GM18511 (cell line): Measurements from ENCODE around the gene SLC39A5.
"Not testable (repeated sequence)": the region's sequence is repeated elsewhere in the genome, so short reads cannot be mapped to it uniquely, and the experiment has no call there.

Experiments
- ATAC-seq: cut with Tn5 transposase; IDR thresholded peaks from one replicate; pipeline ENCODE4 v1.9.1; 2021; ENCODE audit warnings: mild to moderate bottlenecking, moderate library complexity; ENCODE audit not compliant: unreplicated experiment

The SLC39A5 gene

GRCh38 chr12:56242986-56243385 is 13.1 kb downstream of the SLC39A5 start:
- no peak for ATAC-seq

DNA sequence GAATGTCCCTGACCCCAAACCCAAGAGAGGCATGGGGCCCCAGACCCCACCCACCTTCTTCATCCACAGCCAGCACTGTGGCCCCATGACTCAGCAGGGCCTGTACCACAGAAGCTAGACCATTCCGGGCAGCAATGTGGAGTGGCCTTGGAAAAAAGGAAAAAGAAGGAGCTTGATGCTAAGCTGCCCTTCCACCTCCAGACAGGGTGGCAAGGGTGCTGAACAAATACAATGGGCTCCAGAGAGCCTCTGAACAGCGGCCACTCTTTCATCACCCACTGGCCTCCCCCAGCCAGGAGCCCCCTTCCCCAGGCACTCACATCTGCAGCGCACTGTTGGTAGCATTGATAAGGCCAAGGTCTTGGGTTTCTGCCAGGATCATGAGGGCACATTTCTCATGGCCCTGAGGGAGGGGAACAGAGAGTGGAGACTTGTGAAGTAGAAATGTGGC is 13.9 kb downstream of the SLC39A5 start:
- no peak for ATAC-seq

DNA sequence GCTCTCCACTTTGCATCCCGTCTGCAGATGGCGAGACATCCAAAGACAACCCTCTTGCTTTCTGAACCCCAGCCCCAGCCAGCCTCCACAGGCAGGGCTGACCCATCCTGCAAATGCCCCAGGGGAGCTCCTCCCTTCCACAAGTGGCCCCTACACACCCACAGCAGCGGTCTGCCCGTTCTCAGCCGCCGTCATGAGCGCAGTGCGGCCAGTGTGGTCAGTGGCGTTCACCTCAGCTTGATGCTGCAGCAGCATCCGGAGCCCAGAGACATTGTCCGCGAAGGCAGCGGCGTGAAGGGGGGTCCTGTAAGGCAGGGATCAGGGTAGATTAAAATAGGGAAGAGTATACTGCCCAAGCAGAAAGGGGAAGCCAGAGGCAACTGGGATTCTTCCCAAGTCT is 14.6 kb downstream of the SLC39A5 start:
- ATAC-seq, result no peak

GRCh38 chr12:56247923-56248322 is 18.1 kb downstream of the SLC39A5 start:
- no peak for ATAC-seq

DNA sequence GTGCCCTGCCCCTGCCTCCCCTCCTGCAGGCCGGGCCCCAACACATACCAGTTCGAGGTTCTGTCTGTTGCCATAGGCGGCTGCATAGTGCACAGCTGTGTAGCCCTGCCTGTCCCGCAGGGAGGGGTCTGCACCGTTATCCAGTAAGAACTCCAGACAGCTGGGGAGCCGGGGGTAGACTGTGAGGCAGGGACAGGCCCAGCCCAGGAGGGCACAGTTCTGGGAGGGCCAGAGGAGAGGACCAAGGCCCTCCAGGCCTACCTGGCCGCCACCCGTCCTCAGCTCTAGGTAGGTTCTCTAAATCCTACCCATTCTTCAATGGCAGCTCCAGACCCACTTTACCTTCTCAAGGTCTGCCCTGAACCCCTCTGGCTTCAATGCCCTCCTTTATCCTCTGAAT is 18.9 kb downstream of the SLC39A5 start:
- no peak for ATAC-seq

GRCh38 chr12:56252649-56253048 is 22.8 kb downstream of the SLC39A5 start:
- ATAC-seq, result no peak

DNA sequence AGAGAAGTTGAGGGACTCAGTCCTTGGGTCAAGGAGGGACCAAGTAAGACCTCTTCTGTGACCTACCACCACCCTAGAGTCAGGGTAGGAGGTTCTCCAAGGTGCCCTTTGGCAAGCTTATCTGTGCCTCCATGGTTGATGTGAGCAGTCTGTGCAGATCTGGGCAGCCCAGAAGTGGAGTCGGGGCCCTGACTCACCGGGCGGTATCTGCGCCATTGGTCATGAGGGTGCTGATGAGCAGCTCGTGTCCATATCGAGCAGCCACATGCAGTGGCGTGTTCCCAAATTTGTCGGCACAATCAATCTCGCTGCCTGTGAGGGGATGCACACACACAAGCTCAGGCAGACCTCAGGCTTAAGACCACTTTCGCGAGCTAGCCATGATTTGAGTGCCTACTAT is 23.2 kb downstream of the SLC39A5 start:
- no peak for ATAC-seq

DNA sequence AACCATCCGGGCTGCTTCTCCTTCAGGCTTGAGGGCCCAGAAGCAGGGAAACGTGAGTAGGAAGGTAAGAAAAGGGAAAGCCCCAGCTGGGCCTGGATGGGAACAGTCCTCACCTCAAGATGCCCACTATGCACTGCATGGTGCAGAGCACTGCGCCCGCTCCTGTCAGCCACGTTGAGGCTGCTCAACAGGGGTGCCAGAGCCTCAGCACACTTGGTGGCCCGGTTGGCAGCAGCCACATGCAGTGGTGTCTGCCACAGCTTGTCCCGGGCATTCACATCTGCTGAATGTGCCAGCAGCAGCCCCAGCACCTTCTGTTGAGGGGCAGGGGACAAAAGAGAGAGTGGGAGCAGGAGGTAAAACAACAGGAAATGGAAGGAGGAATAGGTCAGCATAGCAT is 25.8 kb downstream of the SLC39A5 start:
- ATAC-seq, result no peak

- ATAC-seq, result no peak
Measured at GRCh38 chr12:56256326-56256960, 26.6 kb downstream of the SLC39A5 start.

DNA sequence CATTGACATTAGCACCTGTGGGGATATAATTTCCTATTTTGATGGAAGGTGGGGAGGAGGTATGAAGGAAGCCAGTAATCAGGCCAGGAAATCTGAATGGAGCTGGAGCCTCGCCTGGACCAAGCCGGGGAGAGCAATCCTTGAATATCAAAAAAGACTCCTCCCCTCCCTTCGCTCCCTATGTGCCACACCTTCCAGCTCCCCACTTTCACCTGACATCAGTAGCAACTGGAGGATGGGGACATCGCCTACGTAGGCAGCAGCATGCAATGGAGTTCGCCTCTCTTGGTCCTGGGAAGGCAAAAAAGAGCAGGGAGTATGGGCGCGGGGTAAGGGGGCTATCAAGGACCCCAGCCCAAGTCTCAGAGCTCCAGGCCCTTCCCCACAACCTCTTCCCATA is 27.2 kb downstream of the SLC39A5 start:
- ATAC-seq, result no peak

GRCh38 chr12:56257491-56258067 is 27.7 kb downstream of the SLC39A5 start:
- ATAC-seq, result peak; percentile 27

GRCh38 chr12:56258068-56258819 is 28.4 kb downstream of the SLC39A5 start, which contains the start of gene ANKRD52:
TSS of gene ANKRD52 (minus strand) at chr12:56258384. CDS start at chr12:56258269, 115 bp downstream.
- ATAC-seq, result peak; percentile 92

- no peak for ATAC-seq
Measured at GRCh38 chr12:56258820-56259183, 29.0 kb downstream of the SLC39A5 start.

DNA sequence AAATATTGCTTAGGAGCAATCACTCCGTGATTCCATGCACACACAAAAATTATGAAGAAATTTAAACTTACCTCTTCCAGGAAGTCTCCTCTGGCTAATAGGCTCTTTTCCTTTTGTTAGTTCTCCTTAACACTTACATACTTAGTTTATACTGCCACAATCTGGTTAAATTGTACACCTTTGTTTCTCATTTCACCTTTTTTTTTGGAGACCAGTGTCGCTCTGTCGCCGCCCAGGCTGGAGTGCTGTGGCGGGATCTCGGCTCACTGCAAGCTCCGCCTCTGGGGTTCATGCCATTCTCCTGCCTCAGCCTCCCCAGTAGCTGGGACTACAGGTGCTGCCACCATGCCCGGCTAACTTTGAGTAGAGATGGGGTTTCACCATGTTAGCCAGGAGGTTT is 30.5 kb downstream of the SLC39A5 start:
- ATAC-seq, result no peak

- ATAC-seq, result no peak
Measured at GRCh38 chr12:56260921-56261320, 31.1 kb downstream of the SLC39A5 start.

DNA sequence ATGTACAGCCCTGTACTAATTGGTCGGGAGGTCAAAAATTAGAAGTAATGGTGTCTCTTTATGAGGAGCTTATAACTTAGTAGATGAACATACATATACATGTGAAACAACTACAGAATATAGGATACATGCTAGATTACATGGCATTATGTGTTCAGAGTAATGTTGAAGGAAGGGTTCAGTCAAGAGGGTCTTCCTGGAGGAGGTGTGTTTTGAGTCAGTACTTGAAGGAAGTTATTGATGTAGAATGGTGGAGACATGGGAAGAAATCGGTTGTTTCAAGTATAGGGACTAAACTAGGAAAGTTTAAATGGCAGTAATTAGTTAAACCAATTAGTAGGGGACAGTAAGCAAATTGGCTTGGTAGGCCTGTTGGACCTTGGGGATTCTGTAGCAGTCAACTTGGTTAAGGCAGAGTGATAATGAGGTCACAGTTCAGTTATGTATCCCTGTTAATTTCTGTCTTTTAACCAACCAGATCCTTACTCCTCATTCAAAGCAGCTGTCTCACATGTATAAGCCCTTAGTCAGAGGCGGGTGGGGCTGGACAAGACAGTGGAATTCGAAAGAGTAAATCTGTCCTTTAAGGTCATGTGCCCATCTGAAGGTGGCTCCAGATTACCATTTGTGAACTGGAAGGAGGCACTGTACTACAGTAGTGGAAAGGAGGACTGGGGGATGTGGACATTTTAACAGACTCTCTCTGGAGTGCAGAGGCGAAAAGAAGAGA is 31.8 kb downstream of the SLC39A5 start:
- no peak for ATAC-seq

- ATAC-seq, result not testable (repeated sequence)
Measured at GRCh38 chr12:56262955-56263354, 33.1 kb downstream of the SLC39A5 start.

DNA sequence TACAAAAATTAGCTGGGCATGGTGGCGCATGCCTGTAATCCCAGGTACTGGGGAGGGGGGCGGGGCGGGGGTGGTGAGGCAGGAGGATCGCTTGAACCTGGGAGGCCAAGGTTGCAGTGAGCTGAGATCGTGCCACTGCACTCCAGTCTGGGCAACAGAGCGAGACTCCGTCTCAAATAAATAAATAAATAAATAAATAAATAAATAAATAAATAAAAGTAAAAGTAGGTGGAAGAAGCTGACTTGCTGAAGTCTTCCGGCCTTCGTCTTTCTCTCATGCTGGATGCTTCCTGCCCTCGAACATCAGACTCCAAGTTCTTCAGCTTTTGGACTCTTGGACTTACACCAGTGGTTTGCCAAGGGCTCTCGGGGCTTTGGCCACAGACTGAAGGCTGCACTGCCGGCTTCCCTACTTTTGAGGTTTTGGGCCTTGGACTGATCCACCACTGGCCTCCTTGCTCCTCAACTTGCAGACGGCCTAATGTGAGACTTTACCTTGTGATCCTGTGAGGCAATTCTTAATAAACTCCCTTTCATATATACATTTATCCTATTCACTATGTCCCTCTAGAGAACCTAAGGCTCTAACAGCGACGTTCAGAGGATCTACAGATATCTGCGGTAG is 36.3 kb downstream of the SLC39A5 start:
- not testable (repeated sequence) for ATAC-seq

GRCh38 chr12:56266693-56267442 is 37.0 kb downstream of the SLC39A5 start, which contains the start of gene COQ10A:
TSS of gene COQ10A (plus strand) at chr12:56266942. CDS start at chr12:56267119, 177 bp downstream.
- ATAC-seq, result peak; percentile 92

GRCh38 chr12:56267443-56268071 is 37.7 kb downstream of the SLC39A5 start:
- ATAC-seq, result peak; percentile 28
